DOHH2 (cell line): ENCODE data around the gene PLA2G6.

ENCODE experiments used
- H3F3A ChIP-seq: fragments of 200-600 bp; sonication (generic), shearing (Covaris generic); 2 replicates; pipeline ENCODE4 v1.6.0; 2016; ENCODE audit warnings: antibody characterized with exemption, mild to moderate bottlenecking; ENCODE audit not compliant: control insufficient read depth, insufficient read depth
- H3K27ac ChIP-seq: fragments of 200-600 bp; sonication (generic); 2 replicates; pipeline ENCODE4 v1.5.1; 2014; ENCODE audit warnings: low read depth, mild to moderate bottlenecking, low read length, moderate library complexity
- H3K27me3 ChIP-seq: fragments of 200-600 bp; sonication (generic); 2 replicates; pipeline ENCODE4 v1.6.1; 2014; ENCODE audit warnings: mild to moderate bottlenecking, low read length, mixed read lengths; ENCODE audit not compliant: control insufficient read depth
- H3K36me3 ChIP-seq: fragments of 200-600 bp; sonication (generic); 2 replicates; pipeline ENCODE4 v1.6.1; 2014; ENCODE audit warnings: mild to moderate bottlenecking, low read length, moderate library complexity, mixed read lengths; ENCODE audit not compliant: control insufficient read depth
- H3K4me1 ChIP-seq: fragments of 200-600 bp; sonication (generic); 2 replicates; pipeline ENCODE4 v1.6.1; 2014; ENCODE audit warnings: mild to moderate bottlenecking, low read length, mixed read lengths; ENCODE audit not compliant: control insufficient read depth
- H3K4me2 ChIP-seq: fragments of 200-600 bp; sonication (generic); 2 replicates; pipeline ENCODE4 v1.6.0; 2014; ENCODE audit warnings: mild to moderate bottlenecking, low read length, moderate library complexity
- H3K4me3 ChIP-seq: fragments of 200-600 bp; sonication (generic); 2 replicates; pipeline ENCODE4 v1.5.1; 2014; ENCODE audit warnings: mild to moderate bottlenecking, low read length, mixed read lengths
- H3K79me2 ChIP-seq: fragments of 200-600 bp; sonication (generic); 2 replicates; pipeline ENCODE4 v1.6.1; 2014; ENCODE audit warnings: mild to moderate bottlenecking, low read length, mixed read lengths; ENCODE audit not compliant: control insufficient read depth
- H3K9me2 ChIP-seq: fragments of 200-600 bp; sonication (generic); replicated peaks from 2 replicates; pipeline ENCODE4 v1.6.1; 2014; ENCODE audit warnings: mild to moderate bottlenecking, low read length, mixed read lengths; ENCODE audit not compliant: control insufficient read depth
- H3K9me3 ChIP-seq: fragments of 200-600 bp; sonication (generic); 2 replicates; pipeline ENCODE4 v1.6.1; 2014; ENCODE audit warnings: antibody characterized with exemption, low read length, mixed read lengths; ENCODE audit not compliant: control insufficient read depth, insufficient read depth
- H4K20me1 ChIP-seq: fragments of 200-600 bp; sonication (generic); 2 replicates; pipeline ENCODE4 v1.6.0; 2014; ENCODE audit warnings: low read depth, mild to moderate bottlenecking, antibody characterized with exemption, low read length, moderate library complexity; ENCODE audit not compliant: control insufficient read depth, insufficient read depth
- CTCF ChIP-seq: fragments of 200-600 bp; sonication (generic); IDR thresholded peaks from one replicate; pipeline ENCODE4 v1.5.1; 2014; ENCODE audit warnings: antibody characterized with exemption, mild to moderate bottlenecking, low read depth, low read length; ENCODE audit not compliant: poor library complexity, severe bottlenecking
- EZH2phosphoT487 ChIP-seq: fragments of 200-600 bp; sonication (generic); IDR thresholded peaks from 2 replicates; pipeline ENCODE4 v1.6.1; 2017; ENCODE audit warnings: borderline replicate concordance, mild to moderate bottlenecking, antibody characterized with exemption, low read length, moderate library complexity, mixed read lengths

Gene PLA2G6

GRCh38 chr22:38106814-38107578, 74.6 kb downstream of the PLA2G6 start:
- Histone ChIP-seq H3F3A (no peaks in the 10 kb centered on the region), H3K4me2 (no peak overlapping the region)
- no peak for TF ChIP-seq CTCF
- no peak for TF ChIP-seq EZH2phosphoT487

GRCh38 chr22:38104084-38104483, 77.5 kb downstream of the PLA2G6 start:
- Histone ChIP-seq H3K79me2 (no peaks in the 10 kb centered on the region), H3K27me3 (no peaks in the 10 kb centered on the region), H3K4me3 (no peak overlapping the region), H3K4me1 (no peaks in the 10 kb centered on the region), H3K4me2 (no peak overlapping the region), H3K9me2 (no peaks in the 10 kb centered on the region), H3K36me3 (no peaks in the 10 kb centered on the region), H3K9me3 (no peaks in the 10 kb centered on the region), H3K27ac (no peak overlapping the region), H4K20me1 (no peaks in the 10 kb centered on the region), H3F3A (no peaks in the 10 kb centered on the region)
- TF ChIP-seq EZH2phosphoT487 (no peak), CTCF (peak; percentile 57)

More at GRCh38 chr22:38106814-38107578, 74.6 kb downstream of the PLA2G6 start:
- Histone ChIP-seq H3K27ac (no peak overlapping the region), H3K27me3 (no peaks in the 10 kb centered on the region), H3K36me3 (no peaks in the 10 kb centered on the region), H4K20me1 (no peaks in the 10 kb centered on the region), H3K9me2 (no peaks in the 10 kb centered on the region), H3K4me1 (no peaks in the 10 kb centered on the region), H3K4me3 (no peak overlapping the region), H3K79me2 (no peaks in the 10 kb centered on the region), H3K9me3 (no peaks in the 10 kb centered on the region)

GRCh38 chr22:38103641-38104040, 78.0 kb downstream of the PLA2G6 start:
- Histone ChIP-seq H3F3A (no peaks in the 10 kb centered on the region), H3K27ac (no peak overlapping the region), H3K9me3 (no peaks in the 10 kb centered on the region), H4K20me1 (no peaks in the 10 kb centered on the region), H3K9me2 (no peaks in the 10 kb centered on the region), H3K4me3 (no peak overlapping the region), H3K4me1 (no peaks in the 10 kb centered on the region), H3K4me2 (no peak overlapping the region), H3K36me3 (no peaks in the 10 kb centered on the region), H3K27me3 (no peaks in the 10 kb centered on the region), H3K79me2 (no peaks in the 10 kb centered on the region)
- TF ChIP-seq CTCF (no peak), EZH2phosphoT487 (no peak)
